AG04449 (cell line): ENCODE results near the gene SRGAP1.

ENCODE experiments used
- CTCF ChIA-PET: fragments of 350-600 bp; formaldehyde crosslinking; extraction: SDS; loops from one replicate; lab custom pipeline; 2021; ENCODE audit warnings: antibody characterized with exemption; lab: Yijun Ruan, JAX
- POLR2A ChIA-PET: fragments of 400-600, 350-600 bp; formaldehyde crosslinking; extraction: SDS; loops from one replicate; lab custom pipeline; 2020; ENCODE audit warnings: antibody characterized with exemption, inconsistent platforms; lab: Yijun Ruan, JAX
- DNase-seq: peaks from one replicate; pipeline ENCODE4 v3.0.0-alpha.2; 2010; ENCODE audit warnings: low read depth, low spot score
- H3K4me3 ChIP-seq: 2 replicates; pipeline ENCODE4 v1.5.1; 2011; ENCODE audit warnings: low read depth, mild to moderate bottlenecking, control low read depth, low read length
- TF ChIP-seq, protein P1 (sequence below): IDR thresholded peaks from one replicate; pipeline ENCODE4 v1.5.1; 2011; ENCODE audit warnings: mild to moderate bottlenecking, moderate library complexity, low read length, control low read depth, inconsistent platforms; ENCODE audit not compliant: insufficient read depth; ENCODE audit errors: missing control alignments

Gene SRGAP1

DNA sequence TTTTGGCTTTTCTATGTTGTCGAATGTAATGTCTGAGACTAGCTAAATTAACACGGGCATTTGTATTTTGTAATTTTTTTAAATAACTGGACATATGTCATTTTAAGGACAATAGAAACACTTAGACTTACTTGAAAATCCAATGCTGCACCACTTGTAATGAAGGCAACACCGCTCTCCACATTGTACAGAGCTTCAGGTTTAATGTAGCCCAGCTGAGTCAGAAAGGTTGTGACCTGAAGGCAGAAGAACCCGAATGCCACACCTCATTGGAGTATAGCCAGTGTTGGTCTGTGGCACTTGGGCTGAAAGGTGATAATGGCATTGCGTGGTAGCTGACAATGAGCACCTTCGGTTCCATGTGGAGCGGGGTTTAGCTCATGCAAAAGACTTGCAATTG lies 298.3 kb downstream of the SRGAP1 start:
- CTCF ChIA-PET = interaction anchor here (1.4 to 2.0 kb wide), 3 partner anchors 45 to 309 kb away, joined by 3 to 7 read pairs (median 3); partner anchors contain the start of gene SRGAP1
- no peak for DNase-seq

DNA sequence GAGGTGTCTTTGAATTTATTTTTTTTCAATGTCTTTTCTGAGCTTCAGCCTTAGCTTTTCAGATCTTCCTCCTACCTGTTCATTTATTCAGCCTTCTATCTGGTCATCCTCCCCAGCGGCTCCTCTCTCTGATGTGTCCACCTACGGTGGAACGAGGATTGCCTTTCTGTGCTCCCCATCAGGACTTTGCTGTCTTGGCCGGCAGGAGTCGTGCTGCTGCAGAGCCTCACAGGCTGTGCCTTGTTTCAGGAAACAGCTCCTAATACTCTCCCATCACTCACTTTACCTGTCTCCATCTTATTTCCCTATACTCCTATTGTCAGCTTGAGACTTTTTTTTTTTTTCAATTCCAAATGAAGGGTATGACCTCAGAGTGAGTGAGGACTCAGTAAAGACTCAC lies 300.7 kb downstream of the SRGAP1 start:
- TF ChIP-seq, protein P1, sequence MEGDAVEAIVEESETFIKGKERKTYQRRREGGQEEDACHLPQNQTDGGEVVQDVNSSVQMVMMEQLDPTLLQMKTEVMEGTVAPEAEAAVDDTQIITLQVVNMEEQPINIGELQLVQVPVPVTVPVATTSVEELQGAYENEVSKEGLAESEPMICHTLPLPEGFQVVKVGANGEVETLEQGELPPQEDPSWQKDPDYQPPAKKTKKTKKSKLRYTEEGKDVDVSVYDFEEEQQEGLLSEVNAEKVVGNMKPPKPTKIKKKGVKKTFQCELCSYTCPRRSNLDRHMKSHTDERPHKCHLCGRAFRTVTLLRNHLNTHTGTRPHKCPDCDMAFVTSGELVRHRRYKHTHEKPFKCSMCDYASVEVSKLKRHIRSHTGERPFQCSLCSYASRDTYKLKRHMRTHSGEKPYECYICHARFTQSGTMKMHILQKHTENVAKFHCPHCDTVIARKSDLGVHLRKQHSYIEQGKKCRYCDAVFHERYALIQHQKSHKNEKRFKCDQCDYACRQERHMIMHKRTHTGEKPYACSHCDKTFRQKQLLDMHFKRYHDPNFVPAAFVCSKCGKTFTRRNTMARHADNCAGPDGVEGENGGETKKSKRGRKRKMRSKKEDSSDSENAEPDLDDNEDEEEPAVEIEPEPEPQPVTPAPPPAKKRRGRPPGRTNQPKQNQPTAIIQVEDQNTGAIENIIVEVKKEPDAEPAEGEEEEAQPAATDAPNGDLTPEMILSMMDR = no peak
- no peak for DNase-seq
- CTCF ChIA-PET = interaction anchor here (0.6 to 0.9 kb wide), 2 partner anchors 12 to 323 kb away, joined by 3 read pairs; no protein-coding TSS in a partner anchor
- POLR2A ChIA-PET = no interaction called here
- H3K4me3 ChIP-seq = no peak overlapping the region

More for the DNA sequence above, 298.3 kb downstream of the SRGAP1 start:
- TF ChIP-seq, protein P1 = no peak
- POLR2A ChIA-PET = no interaction called here
- no peak overlapping the region for H3K4me3 ChIP-seq

DNA sequence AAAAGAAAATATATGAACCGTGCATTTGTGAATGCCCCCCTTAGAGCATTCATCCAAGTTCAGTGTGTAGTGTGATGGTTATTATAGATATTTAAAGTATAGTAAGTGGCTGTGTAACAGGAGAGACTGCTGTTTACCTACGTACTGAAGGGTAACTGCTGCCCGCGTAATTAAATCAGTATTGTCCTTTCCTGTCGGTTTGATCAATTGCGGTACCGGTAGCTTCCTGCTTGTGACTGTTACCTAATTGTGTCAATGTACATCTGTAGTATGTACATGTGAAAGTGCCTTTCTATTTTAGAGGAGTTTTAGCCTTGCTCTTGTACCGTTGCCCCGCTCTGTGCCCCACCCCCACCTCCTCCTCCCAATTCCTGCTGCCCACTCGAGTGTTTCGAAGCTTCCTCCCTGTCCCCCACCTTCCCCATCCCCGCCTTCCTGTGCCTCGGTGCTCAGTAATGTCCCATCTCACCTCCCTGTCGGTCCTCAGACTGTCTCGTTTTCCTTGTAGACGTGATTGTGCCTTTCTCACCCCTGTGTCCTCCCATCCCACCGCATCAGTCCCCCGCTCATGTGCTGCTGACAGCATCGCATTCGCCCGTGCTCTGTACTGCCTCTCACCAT lies 302.6 kb downstream of the SRGAP1 start:
- TF ChIP-seq, protein P1 = no peak
- ChIA-PET CTCF (interaction anchor here (1.0 to 2.5 kb wide), 2 partner anchors 9 to 302 kb away, joined by 3 to 7 read pairs; partner anchors contain the start of gene SRGAP1), POLR2A (no interaction called here)
- DNase-seq = no peak
- H3K4me3 ChIP-seq = no peak overlapping the region

DNA sequence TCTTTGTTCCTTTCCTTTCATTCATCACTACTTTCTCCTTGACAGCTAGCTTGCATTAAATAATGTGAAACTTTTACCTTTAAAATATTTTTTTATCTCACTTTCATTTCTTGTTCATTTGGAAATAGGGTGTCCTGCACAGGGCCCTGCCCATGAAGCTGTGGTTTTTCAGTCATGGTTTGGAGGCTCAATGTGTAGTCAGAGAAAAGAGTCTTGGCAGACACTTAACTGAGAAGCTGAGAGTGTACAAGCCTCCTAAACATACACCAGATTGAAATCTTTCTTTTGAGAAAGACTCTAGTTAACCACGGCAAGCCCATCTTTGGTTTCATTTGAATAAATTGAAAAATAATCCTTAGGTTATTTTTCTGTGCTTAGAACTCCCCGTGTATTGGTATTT lies 303.4 kb downstream of the SRGAP1 start:
- no peak overlapping the region for H3K4me3 ChIP-seq
- no peak for DNase-seq
- ChIA-PET CTCF (interaction anchor here (1.0 to 2.5 kb wide), 2 partner anchors 8 to 303 kb away, joined by 3 to 7 read pairs; partner anchors contain the start of gene SRGAP1), POLR2A (no interaction called here)
- TF ChIP-seq, protein P1 = no peak

DNA sequence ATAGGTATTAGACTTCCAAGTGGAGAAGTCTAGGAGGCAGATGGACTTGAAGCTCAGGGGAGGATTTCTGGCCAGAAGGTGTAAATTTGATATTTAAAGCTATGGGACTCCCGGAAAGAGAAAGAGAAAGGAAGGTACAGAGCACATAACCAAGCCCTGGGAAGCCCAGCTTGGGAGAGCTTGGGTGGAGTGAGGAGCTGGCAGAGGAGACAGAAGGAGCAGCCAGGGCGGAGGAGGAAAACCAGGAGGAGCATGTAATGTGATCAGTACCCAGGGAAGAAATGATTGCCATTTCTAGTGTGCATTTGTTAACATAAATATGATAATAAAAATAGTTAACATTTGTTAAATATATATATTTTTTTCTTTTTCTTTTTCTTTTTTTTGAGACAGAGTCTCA lies 310.2 kb downstream of the SRGAP1 start:
- POLR2A ChIA-PET = no interaction called here
- H3K4me3 ChIP-seq = no peak overlapping the region
- TF ChIP-seq, protein P1 = no peak
- no peak for DNase-seq
- CTCF ChIA-PET = interaction anchor here (0.6 kb wide), 1 partner anchor 17 kb away, joined by 3 read pairs; no protein-coding TSS in a partner anchor

DNA sequence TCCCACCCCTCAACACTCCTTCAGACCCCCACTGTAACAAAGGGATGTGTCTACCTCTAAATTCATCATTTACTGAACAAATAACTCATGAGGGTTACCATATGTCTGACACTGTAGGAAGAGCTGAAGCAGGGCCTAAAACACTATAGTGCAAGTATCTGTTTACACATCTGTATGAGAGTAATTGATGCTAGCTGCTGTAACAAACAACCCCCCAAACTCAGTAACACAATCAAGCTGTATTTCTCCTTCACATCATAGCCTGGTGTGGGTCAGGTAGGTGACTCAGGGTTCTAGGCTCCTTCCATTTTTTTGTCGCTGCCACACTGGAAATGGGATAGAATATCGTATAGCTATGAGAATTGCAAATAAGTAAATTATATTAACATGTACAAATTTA lies 312.6 kb downstream of the SRGAP1 start:
- ChIA-PET POLR2A (no interaction called here), CTCF (interaction anchor here (0.6 kb wide), 1 partner anchor 12 kb away, joined by 3 read pairs; no protein-coding TSS in a partner anchor)
- TF ChIP-seq, protein P1 = no peak
- no peak for DNase-seq
- H3K4me3 ChIP-seq = no peak overlapping the region
